Measurements from ENCODE around the gene GNG12.

GNG12 gene

DNA sequence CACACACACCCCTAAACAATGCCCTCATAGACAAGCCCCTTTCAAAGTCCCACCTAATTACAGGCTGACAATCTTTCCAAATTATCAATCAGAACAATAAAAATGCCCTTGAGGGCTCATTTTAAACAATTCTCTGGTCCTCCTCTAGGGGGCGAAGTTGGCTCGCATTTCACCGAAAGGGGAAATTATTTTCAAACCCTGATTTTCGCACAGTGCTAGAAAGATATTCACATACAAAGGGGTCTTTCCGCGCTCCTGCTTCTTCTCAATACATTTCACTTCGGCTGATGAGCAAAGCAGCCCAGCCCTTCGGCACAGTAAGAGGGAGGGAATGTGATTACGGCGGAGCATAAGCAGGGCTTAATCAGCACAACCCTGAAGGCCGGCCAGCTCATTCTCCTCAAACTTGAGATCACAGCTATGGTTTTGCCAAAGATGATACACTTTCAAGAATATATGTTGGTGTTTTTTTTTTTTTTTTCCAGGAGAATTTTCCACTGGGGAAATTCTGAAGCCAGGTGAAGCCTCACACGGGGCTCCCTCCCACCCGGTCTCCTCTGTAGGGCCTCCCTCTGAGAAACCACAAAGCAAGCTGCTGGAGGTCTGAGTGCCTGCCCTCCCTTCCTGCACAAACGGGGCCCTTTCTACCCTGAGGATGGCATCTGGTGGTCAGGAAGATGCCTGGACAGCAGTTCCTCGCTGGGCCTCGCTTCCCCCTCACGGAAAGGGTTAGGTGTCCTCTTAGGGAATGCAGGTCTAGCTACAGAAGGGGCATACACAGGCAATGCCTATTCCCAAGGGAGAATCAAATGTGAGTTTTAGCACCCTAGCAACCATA, 66.9 kb downstream of the GNG12 start:
- peak; percentile 43 for DNase-seq (ENCODE audit: low spot score)
- TF ChIP-seq, protein P1, sequence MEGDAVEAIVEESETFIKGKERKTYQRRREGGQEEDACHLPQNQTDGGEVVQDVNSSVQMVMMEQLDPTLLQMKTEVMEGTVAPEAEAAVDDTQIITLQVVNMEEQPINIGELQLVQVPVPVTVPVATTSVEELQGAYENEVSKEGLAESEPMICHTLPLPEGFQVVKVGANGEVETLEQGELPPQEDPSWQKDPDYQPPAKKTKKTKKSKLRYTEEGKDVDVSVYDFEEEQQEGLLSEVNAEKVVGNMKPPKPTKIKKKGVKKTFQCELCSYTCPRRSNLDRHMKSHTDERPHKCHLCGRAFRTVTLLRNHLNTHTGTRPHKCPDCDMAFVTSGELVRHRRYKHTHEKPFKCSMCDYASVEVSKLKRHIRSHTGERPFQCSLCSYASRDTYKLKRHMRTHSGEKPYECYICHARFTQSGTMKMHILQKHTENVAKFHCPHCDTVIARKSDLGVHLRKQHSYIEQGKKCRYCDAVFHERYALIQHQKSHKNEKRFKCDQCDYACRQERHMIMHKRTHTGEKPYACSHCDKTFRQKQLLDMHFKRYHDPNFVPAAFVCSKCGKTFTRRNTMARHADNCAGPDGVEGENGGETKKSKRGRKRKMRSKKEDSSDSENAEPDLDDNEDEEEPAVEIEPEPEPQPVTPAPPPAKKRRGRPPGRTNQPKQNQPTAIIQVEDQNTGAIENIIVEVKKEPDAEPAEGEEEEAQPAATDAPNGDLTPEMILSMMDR (IDR thresholded peaks at IDR 0.05; ENCODE audit: extremely low read depth, missing control alignments) = peak; percentile 63

DNA sequence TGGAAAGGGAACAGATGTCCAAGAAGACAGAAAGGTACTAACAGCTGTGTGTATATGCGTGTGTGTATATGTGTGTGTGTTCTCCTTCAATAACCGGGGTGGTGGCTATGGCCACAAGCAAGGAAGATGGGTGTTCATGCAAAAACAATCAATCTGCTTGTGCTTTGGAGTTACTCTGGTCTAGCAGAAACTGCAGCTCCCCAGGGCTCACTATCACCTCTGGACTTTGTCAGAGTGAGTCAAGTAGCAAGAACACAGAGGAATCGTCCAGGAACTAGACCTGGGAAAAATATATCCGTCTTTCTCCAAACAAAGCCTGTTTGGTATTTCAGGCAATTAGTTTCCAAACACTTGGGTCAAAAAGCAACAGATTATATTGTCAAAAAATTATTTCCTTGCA, 68.6 kb downstream of the GNG12 start:
- TF ChIP-seq, protein P1 (IDR thresholded peaks at IDR 0.05; ENCODE audit: extremely low read depth, missing control alignments) = no peak
- DNase-seq (ENCODE audit: low spot score) = no peak

GRCh38 chr1:67761730-67762129, 71.5 kb downstream of the GNG12 start:
- DNase-seq (ENCODE audit: low spot score) = no peak

DNA sequence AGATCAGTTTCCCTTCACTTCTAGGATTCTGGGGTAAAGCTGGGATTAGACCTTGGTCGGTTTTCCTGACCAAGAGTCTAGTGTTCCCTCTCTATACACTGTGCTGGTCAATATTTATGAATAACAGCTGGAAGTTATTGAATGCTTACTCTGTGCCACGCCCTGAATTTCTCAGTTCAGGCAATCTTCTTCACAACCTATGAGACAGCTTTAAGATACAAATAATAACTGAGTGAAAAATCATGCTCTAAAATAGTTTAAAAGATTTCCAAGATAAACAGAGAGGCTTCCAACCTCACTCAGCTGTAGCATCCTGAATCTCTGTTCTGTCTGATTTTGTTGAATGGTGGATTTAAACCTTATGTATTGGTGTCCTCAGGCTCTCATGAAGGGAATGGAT, 72.2 kb downstream of the GNG12 start:
- DNase-seq (ENCODE audit: low spot score) = no peak
- TF ChIP-seq, protein P1 (IDR thresholded peaks at IDR 0.05; ENCODE audit: extremely low read depth, missing control alignments) = no peak

More at GRCh38 chr1:67761730-67762129, 71.5 kb downstream of the GNG12 start:
- TF ChIP-seq, protein P1 (IDR thresholded peaks at IDR 0.05; ENCODE audit: extremely low read depth, missing control alignments) = no peak

DNA sequence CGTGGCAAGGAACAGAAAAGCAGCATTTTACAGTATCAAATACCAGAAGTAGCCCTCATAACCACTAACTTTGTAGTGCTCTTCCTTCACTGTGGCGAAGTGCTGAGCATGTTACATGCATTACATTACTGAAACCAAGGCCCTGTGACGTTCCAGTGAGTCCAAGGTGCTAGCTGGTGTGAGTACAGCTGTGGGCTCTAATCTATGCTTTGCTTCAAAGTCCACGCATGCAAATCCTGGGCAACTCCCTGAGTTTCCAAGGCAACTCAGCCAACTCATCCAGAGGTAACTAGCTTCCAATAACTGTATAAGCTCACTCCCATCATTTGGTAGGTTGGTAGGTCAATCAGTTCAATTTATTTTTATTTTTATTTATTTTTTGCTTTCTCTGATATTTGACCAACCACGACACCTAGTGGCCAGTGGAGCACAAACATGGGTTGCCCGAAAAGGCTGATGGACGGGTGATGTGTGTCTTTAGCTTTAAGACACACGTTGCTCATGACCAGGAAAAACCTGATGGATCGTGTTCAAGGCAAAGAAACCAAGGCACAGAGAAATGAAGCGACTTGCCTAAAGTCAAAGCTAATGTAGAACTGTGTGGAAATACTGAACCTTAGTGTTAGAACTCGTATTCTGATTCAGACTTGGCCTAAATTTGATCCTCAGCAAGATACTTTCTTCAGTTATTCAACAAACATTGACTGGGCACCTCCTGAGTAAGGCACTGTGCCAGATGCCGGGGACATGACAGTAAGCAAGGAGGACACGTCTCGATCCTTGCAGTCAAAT, 73.0 kb downstream of the GNG12 start:
- TF ChIP-seq, protein P1 (IDR thresholded peaks at IDR 0.05; ENCODE audit: extremely low read depth, missing control alignments) = peak; percentile 51
- peak; percentile 78 for DNase-seq (ENCODE audit: low spot score)

- no peak for DNase-seq (ENCODE audit: low spot score)
- TF ChIP-seq, protein P1 (IDR thresholded peaks at IDR 0.05; ENCODE audit: extremely low read depth, missing control alignments) = no peak
Measured at GRCh38 chr1:67759692-67760029, 73.6 kb downstream of the GNG12 start.

DNA sequence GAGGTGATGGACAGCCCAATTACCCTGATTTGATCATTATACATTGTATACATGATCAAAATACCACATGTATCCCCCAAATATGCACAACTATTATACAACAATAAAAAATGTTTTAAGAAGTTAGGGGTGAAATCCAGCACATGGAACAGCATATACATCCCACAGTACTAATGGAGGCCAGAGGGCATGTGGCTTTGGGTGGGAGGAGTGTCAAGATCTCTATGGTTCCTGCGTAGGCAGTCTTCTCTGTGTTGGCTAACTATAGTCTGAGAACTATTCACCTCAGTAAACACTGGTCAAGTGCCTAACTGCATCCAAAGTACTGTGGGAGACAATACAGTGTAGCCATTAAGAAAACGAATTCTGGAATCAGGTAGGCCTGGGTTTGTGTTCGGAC, 74.2 kb downstream of the GNG12 start:
- TF ChIP-seq, protein P1 (IDR thresholded peaks at IDR 0.05; ENCODE audit: extremely low read depth, missing control alignments) = no peak
- no peak for DNase-seq (ENCODE audit: low spot score)

Measured in GM20000 (cell line).